GM19328 (cell line): ENCODE results near the gene AMDHD2.

Experiments used
- ATAC-seq: cut with Tn5 transposase; IDR thresholded peaks from one replicate; pipeline ENCODE4 v1.9.1; 2021; ENCODE audit warnings: mild to moderate bottlenecking, moderate library complexity; ENCODE audit not compliant: unreplicated experiment

The AMDHD2 gene

DNA sequence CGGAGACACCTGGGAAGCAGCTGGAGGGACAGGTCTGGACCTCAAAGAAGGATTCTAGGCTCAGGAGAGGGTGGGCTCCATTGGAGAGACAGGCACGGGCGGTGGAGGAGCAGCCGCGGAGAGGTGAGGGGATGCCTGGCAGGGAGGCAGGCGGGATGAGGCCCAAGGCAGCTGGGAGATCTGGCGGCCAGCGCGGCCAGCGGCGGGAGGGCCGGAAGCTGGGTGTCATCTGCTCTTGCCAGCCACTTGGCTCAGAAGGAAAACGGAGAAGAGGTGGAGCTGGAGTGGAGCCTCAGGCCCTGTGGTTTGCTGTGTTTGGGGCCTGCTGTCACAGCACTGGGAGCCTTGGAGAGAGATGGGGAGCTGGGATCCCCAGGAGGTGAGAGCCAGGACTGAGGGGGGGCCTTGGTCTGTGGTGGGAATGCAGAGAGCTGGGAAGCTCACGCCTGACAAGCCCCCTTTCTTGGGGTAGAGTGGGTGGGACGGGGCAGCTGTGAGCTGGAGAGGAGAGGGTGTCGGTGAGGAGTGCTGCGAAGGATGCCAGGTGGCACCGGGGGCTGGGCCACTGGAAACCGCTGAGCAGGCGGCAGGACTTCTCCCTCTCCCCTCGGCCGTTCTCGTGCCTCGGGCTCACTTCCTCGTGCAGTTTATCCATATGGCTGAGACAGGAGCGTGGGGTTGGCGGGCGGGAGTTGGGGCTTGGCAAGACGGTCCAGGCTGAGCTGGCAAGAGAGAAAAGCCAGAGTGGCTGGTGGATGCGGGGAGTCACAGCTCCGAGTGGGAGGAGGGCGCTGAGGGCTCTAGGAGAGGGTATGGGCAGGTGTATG lies 37.2 kb upstream of the AMDHD2 start:
- no peak for ATAC-seq

DNA sequence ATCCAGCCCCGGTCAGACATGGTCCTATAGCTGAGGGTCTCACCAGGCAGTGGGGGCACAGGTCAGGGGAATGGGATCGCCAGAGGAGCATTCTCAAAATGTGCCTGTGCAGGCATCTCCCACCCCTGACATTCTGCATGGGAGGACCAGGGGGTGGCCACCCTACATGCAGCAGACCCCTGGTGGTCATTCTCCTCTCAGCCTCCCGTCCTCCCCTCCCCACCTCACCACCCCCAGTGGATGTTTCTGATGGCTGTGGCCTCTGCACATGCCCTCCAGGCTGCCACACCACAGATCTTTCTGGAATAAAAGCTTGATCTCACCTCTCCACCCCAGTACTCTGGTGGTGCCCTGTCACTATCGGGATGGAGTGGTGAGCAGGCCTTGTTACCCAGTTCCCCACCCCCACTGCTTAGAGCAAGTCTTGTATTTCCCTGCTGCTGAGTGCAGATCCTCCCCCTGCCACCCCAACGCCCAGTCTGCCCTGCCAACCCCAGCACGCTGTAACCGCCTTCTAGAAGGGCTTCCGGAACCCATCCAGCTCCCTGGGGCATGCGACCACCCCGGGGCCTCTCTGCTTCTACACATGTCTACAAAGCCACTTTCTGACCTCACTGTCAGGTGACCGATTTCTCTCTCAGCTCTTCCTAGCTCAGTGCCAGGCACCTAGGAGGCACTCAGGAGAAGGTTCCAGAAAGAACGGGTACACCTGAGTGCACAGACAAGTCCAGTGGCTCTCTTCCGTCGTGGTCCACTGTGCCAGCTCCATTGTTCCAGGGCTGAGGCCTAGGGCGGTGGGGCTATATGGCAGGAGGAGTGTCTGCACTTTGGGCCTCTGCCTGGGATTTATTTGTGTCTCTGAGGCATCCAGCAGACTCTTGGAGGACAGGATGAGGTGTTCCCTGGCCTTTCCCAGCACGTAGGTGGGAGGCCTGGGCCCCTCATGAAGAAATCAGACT lies 36.0 kb upstream of the AMDHD2 start:
- no peak for ATAC-seq

DNA sequence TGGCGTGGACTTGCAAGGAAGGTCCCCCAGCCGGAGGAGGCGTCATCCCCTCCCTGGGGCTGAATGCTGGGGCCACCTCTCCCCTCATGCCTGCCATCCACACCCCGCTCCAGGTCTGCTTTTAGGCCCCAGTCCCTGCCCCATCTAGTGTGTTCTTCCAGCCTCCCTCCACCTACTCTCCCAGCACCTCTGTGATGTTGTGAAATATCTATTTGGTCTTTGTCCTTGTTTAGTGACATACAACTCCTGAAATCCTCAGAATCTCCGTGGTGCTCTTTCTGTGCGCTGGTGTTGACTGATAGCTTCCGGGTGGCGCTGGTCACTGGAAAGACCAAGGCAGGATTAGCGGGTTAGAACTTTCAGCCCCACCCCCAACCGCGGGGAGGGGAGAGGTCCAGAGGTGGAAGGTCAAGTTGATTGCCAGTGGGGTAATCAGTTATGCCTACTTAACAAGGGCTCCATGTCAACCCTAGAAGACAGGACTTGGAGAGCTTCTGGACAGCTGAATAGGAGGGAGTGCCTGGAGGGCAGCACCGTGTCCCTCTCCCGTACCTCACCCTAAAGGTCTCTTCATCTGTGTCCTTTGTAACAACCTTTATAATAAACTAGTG lies 35.2 kb upstream of the AMDHD2 start:
- ATAC-seq: no peak

DNA sequence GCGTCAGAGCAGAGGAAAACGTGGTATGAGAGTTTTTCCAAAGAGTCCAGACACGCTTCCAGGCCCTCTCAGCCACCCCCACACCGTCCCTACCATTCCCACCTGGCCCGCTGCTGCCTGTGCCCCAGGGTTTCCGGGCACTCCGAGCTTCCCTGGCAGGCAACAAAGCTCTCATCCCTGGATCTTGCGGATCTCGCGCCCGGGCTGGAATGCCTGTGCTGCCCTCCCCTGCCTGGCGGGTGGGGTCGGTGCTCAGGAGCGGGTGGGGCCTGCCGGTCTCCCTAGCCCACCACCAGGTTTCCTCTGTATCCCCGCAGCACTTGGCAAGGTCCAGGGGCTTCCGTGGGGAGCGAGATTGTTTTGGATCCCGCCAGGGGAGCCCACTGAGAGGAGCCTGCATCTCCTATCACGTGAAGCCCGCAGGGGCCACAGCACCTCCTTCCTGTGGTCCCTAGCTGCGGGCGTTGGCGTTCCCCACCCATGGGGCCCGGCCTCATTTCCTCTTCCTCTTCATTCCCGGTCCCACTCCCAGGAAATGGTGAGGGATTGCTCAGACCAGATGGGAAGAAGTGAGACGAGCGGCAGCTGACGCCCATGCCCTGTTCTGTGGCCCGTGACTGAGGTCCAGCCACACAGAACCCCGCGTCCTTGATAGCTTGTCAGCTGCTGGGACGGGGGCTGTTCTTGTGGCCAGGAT lies 34.2 kb upstream of the AMDHD2 start:
- no peak for ATAC-seq

DNA sequence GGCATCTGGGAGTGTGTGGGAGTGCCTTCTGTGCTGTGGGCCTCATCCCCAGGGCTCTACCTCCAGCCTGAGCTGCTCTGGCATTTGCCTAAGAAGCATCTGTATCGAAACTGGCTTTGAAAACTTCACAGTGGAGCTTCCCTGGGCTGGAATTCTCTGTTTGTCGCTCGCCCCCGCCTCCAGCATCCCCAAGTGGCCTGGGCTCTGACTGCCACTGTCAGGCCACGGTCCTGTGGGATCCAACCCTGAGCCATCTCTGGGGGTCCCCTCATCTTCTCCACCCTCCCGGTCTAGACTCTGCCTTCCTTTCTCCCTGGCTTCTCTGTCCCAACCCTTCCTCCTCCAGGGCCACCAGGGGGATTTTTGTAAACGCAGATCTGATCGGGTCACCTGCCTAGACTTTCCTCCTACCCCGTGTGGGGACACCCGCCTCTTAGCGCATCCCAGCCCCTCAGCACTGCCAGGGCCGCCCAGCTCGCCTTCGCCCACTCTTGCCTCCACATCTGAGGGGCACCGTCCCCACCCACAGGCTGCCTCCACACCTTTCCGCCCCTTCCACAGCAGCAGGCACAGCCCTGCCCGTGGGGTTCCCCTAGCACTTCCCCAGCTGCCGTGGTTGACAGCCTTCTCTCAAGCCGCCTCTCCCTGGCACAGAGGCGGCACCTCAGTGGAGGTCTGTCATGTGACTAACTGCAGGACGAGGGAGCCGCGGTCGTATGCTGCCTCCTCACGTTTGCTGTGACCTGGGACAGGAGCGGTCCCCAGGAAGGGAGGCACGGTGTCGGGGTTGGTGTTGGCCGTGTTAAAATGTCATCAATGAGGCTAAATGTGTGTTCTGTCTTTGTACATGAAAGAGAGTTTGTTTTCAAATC lies 33.3 kb upstream of the AMDHD2 start:
- no peak for ATAC-seq

DNA sequence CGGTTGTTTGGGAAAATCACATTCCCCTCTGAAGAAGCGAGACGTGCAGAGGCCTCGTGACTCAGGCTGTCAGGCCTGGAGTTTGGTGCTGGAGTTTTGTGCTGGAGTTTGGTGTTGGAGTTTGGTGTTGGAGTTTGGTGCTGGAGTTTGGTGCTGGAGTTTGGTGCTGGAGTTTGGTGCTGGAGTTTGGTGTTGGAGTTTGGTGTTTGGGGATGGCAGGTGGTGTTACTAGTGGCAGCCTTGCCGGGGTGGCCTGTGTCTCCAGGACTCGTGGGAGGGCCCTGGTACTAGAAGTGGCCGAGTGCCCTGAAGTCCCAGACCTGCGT lies 32.7 kb upstream of the AMDHD2 start:
- no peak for ATAC-seq

DNA sequence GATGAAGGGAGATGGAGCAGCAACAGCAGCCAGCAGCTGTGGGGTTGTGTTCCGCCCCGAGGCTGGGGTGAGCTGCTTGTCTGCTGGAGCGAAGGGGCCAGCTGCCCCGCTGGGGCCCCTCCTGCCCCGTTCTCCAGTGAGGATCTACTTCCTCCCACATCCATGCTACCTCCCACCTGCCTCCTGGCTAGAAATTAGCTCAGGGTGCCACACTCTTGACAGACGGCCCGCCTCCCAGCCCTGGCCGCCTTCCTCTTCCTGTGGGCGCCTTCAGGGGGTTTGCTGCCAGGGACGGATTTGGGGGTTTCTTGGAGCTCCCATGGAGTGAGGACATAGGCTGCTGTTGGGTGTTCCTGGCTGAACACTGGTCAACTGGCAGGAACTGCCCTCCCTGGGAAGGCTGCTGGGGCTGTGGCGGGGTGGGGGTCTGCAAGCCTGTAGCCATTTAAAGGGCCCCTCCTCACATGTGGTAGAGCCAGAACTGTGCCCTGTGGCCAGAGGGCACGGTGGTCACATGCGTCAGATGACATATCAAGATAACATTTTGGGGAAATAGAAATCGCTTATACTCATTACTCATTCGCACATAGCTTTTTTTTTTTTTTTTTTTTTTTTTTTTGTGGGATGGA lies 32.2 kb upstream of the AMDHD2 start:
- ATAC-seq: no peak

DNA sequence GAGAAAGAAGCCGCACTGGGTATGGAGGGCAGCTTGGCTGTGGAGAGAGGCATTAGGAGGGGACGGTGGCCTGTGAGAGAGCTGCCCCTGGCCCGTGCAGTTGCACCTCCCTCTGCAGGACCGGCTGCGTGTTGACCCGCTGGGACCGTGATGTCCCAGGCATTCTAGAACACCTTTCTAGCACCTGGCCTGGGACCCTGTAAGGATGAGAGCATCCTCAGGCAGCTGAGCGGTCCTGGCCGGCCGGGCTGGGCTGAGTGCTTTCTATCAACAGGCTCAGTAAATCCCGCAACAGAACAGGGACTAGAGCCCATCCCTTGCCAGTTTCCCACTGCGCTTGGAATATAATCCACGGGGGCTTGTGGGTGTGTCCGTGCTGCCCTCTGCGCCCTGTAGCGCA lies 30.6 kb upstream of the AMDHD2 start:
- ATAC-seq: no peak

DNA sequence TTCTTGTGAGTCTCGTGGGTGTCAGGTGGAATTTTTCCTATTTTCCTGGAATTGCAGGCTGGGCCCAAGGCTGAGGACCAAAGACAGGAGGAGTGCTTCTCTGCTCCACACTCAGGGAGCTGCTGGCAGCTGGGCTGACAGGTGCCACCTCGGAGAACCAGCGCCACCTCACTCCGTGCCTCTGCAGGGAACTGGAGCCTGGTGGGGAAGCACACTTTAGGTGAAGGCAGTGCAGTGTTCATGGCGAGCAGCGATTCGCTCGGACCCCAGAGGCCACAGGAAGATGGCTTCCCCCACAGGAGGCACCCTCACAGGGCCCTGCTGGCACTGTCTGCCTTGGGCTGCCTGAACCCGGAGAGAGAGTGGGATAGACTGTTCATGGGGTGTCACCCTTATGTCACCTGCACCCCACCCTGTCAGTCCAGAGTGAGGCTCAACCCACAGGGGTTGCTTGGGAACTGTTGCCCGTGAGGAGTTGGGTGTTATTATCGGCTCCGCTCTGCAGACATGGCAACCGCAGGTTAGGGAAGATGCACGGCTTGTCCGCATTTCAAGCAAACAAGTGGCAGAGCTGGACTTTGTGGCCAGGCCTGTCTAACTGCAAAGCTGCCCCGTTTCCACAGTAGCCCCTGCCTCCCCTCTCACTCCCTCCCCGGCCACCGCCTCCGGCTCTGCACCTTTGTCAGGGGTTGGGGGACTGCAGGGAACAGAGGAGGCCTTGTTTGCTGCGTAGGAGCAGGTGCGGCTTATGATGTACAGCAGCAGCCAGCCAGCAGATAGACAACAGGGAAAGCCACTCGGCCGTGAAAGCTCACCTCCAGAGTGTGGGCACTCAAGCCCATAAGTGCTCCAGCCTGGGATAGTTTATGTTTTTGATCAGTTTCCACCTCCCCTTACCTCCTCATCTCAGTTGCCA lies 29.7 kb upstream of the AMDHD2 start:
- no peak for ATAC-seq

DNA sequence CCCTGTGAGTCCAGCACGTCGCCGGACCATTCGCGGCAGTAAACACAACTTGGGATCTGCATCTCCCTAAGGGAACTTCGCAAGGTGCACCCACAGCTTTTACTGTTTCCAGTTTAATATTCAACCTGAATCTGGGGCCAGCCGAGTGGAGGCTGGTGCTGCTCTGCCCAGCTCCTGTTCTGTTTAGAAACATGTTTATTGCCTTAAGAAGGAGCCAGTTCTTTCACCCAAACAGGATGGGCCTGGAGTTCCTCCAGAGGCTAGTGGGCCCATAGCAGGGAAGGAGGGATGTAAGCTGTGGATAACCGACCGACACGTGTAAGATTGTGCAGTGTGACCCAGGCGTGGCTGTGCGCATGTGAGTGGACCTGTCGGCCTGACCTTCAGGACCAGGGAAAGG lies 27.9 kb upstream of the AMDHD2 start:
- no peak for ATAC-seq

DNA sequence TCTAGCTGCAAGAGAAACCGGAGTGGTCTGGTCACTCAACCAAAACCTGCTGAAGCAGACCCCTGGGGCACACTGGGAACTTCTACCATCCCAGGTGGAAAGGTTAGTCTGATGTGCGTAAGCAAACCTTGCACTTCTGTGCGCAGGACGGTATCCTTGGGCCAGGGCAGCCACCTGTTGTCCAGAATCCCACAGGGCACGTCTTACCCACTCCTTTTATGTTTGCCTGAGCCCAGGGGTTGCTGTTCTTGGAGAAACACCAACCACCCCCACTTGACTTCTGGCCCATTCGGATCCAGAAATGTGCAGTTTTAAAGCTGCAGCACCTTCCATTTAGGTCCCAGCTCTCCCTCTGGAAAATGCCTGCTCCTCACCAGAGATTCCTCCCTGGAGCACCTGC lies 26.6 kb upstream of the AMDHD2 start:
- no peak for ATAC-seq

DNA sequence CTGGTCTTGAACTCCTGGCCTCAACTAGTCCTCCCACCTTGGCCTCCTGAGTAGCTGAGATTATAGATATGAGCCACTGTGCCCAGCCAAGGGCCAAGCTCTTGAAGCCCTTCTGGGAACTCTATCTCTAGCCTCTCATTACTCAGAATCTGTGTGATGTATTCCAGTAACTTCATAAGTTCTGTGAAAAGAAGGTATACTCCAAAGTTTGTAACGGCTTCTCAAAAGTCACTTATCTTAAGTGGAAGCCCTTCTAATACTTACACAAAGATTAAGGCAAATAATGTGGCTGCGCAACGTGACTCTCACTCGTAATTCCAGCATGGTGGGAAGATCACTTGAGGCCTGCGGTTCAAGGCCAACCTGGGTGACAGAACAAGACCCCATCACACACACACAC lies 25.6 kb upstream of the AMDHD2 start:
- no peak for ATAC-seq

DNA sequence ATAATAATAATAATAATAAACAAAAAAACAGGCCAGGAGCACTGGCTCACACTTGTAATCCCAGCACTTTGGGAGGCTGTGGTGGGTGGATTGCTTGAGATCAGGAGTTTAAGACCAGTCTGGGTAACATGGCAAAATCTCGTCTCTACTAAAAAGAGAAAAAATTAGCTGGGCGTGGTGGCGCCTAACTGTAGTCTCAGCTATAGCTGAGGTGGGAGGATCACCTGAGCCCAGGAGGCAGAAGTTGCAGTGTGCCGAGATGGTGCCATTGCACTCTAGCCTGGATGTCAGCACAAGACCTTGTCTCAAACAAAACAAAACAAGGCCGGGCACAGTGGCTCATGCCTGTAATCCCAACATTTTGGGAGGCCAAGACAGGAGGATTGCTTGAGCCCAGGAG lies 25.1 kb upstream of the AMDHD2 start:
- ATAC-seq: no peak

DNA sequence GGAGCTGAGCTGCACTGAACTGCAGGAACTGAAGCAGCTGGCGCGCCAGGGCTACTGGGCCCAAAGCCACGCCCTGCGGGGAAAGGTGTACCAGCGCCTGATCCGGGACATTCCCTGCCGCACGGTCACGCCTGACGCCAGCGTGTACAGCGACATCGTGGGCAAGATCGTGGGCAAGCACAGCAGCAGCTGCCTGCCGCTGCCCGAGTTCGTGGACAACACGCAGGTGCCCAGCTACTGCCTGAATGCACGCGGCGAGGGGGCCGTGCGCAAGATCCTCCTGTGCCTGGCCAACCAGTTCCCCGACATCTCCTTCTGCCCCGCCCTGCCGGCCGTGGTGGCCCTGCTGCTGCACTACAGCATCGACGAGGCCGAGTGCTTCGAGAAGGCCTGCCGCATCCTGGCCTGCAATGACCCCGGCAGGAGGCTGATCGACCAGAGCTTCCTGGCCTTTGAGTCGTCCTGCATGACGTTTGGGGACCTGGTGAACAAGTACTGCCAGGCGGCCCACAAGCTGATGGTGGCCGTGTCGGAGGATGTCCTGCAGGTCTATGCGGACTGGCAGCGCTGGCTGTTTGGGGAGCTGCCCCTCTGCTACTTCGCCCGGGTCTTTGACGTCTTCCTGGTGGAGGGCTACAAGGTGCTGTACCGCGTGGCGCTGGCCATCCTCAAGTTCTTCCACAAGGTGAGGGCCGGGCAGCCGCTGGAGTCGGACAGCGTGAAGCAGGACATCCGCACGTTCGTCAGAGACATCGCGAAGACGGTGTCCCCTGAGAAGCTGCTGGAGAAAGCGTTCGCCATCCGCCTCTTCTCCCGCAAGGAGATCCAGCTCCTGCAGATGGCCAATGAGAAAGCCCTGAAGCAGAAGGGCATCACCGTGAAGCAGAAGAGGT lies 23.7 kb upstream of the AMDHD2 start:
- no peak for ATAC-seq

DNA sequence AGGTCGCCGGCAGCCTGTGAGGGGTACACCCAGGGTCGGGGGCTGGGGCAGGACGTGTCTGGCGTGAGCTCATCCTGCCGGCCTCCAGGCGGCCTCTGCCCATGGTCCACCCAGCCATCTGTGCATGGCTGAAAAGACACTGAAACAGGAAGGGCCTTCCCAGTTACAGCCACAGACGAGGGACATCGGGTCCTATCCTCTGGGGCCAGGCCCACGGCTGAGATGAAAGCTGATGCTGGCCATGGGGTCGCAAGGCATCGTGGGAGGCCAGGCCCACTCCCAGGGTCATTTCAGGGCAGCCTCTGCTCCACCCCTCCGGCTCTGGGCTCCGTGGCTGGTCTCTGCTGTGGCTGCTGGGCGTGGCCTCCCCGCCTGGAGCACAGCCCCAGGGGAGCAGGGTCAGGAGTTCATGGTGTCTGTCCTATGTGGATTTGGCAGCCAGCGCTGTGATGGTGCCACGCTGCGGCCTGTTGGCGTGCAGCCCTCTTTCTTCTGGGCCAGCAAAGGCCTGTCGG lies 23.0 kb upstream of the AMDHD2 start:
- ATAC-seq: no peak

DNA sequence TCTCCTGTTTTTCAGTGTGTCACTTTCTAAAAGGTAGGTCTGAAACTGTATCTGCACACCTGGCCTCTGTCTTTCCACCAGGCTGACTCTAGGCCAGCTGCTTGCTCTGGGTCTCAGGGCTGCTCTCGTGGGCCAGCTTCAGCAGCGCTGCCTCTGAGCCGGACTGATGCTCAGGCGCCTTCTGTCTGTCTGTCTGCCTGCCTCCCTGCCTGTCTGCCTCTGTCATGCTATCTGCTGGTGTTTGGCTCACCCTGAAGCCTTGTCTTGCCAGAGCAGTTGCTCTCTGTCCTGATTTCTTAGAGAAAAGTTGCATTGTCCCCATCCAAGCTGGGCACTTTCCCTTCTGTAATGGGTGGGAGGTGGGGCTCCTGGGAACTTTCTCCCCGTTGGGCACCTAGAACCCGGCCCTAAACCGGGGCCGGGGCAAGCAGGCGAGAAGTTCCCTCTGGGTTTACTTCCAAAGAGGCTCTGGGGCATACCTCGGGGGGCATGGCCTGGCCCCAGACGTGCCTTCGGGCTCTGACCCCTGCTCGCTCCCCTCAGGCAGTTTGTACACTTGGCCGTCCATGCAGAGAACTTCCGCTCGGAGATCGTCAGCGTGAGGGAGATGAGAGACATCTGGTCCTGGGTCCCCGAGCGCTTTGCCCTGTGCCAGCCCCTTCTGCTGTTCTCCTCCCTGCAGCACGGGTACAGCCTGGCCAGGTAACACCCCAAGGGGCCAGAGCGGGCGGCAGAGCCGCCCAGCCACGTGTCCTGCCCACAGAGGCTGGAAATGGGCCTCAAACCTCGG lies 22.3 kb upstream of the AMDHD2 start:
- no peak for ATAC-seq
